ENCODE results near the gene TMED1.

TMED1 gene

DNA sequence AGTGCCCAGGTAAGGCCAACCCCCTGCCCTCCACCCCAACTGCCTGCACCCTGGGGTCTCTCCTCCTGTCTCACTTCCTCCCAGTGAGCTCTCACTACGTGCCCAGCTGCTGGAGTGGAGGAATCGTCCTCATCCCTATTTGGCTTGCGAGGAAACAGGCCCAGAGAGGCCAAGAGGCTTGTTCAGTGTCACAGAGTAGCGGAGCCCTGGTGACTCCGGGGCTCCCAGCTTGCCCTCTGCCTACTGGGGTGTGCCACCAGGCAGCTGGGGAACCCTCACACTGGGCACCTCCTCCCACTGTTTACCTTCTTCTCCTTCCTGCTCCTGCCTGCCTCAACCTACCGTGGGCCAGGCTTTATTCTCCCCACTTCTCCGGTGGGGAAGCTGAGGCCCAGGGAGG, 5.6 kb downstream of the TMED1 start:
- TF ChIP-seq, protein P1, sequence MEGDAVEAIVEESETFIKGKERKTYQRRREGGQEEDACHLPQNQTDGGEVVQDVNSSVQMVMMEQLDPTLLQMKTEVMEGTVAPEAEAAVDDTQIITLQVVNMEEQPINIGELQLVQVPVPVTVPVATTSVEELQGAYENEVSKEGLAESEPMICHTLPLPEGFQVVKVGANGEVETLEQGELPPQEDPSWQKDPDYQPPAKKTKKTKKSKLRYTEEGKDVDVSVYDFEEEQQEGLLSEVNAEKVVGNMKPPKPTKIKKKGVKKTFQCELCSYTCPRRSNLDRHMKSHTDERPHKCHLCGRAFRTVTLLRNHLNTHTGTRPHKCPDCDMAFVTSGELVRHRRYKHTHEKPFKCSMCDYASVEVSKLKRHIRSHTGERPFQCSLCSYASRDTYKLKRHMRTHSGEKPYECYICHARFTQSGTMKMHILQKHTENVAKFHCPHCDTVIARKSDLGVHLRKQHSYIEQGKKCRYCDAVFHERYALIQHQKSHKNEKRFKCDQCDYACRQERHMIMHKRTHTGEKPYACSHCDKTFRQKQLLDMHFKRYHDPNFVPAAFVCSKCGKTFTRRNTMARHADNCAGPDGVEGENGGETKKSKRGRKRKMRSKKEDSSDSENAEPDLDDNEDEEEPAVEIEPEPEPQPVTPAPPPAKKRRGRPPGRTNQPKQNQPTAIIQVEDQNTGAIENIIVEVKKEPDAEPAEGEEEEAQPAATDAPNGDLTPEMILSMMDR (IDR thresholded peaks at IDR 0.05; ENCODE audit: low read depth, low read length, missing control alignments), result no peak
- no peak overlapping the region for H3K4me3 ChIP-seq (ENCODE audit: low read depth, low read length)
- in situ Hi-C loops (cut with HindIII; ENCODE audit: low sequenced_read_pairs), result no loop called here
- DNase-seq (ENCODE audit: low read depth), result no peak

DNA sequence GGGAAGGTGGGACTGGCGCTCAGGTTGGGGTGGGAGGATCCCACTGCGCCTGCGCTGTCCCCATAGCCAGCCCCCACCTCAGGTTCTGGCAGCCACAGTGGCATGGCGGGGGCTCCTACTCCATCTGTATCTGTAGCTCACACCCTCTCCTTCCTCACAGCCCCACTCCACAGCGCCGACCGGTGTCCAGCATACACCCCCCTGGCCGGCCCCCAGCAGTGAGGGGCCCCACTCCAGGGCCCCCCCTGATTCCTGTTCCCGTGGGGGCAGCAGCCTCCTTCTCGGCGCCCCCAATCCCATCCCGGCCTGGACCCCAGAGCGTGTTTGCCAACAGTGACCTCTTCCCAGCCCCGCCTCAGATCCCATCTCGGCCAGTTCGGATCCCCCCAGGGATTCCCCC, 6.0 kb downstream of the TMED1 start:
- in situ Hi-C loops (cut with HindIII; ENCODE audit: low sequenced_read_pairs), result no loop called here
- DNase-seq (ENCODE audit: low read depth), result no peak
- no peak overlapping the region for H3K4me3 ChIP-seq (ENCODE audit: low read depth, low read length)
- TF ChIP-seq, protein P1 (IDR thresholded peaks at IDR 0.05; ENCODE audit: low read depth, low read length, missing control alignments), result no peak

DNA sequence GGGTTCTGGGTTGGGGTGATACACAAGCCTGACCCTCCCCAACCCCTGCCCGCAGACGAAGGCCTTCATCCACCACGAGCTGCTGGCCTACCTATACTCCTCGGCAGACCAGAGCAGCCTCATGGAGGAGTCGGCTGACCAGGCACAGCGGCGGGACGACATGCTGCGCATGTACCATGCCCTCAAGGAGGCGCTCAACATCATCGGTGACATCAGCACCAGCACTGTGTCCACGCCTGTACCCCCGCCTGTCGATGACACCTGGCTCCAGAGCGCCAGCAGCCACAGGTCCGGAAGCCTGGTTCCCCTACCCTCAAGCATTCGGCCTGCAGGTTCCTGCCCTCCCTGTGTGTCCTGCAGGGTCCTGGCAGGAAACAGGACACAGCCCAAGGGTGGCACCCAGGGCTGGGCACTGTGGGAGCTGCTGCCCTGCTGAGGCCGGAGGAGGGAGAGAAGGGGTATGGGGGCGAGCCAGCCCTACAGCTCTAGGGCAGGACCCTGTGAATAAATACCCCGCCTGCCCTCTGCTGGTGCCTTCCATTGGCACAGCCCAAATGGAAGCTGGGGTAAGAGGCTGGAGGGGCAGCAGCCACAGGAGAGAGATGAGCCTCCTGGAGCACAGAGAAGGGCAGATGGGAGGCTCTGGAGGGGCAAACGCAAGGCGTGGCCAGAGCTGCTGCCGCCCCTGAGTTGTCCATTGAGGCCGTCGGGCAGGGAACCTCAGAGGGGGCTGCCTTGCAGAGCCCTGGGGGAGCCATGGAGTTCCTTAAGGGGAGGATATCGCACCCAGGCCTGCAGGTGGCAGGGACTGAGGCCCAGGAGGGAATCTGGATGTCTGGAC, 6.8 kb downstream of the TMED1 start:
- in situ Hi-C loops (cut with HindIII; ENCODE audit: low sequenced_read_pairs), result no loop called here
- TF ChIP-seq, protein P1 (IDR thresholded peaks at IDR 0.05; ENCODE audit: low read depth, low read length, missing control alignments), result peak; percentile 8
- no peak overlapping the region for H3K4me3 ChIP-seq (ENCODE audit: low read depth, low read length)
- no peak for DNase-seq (ENCODE audit: low read depth)

DNA sequence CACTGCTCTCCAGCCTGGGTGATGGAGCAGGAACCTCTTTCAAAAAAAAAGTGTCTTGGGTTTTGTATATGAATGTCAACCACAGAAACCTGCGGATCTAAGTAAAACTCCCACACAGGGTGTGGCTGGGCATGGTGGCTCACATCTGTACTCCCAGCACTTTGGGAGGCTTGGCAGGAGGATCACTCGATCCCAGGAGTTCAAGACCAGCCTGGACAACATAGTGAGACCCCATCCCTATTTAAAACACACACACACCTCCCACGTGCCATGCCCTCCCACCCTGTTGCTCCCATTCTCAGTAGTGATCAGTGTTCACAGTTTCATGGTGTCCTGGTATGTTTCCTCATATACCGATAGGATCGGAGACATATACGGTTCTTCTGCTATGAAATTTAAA, 9.2 kb downstream of the TMED1 start:
- no peak for DNase-seq (ENCODE audit: low read depth)
- in situ Hi-C loops (cut with HindIII; ENCODE audit: low sequenced_read_pairs), result no loop called here
- TF ChIP-seq, protein P1 (IDR thresholded peaks at IDR 0.05; ENCODE audit: low read depth, low read length, missing control alignments), result no peak
- no peak overlapping the region for H3K4me3 ChIP-seq (ENCODE audit: low read depth, low read length)

DNA sequence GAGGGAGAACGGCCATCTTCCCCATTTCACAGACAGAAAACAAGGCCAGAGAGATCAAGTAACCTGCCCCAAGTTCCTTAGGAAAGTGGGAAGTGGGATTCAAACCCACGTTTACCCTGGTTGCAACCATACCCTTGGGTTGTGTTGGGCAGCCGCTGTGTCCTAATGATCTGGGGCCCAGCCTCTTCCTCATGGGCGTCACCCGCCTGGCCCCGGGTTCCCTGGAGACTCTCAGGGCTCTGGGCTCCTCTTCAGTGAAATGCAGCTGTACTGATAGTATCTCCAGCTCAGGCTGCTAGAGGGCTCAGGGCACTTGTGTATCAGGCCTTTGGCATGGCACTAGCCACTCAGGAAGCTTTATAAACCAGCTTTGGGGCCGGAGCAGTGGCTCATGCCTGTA, 9.8 kb downstream of the TMED1 start:
- no peak for DNase-seq (ENCODE audit: low read depth)
- H3K4me3 ChIP-seq (ENCODE audit: low read depth, low read length), result no peak overlapping the region
- in situ Hi-C loops (cut with HindIII; ENCODE audit: low sequenced_read_pairs), result no loop called here
- TF ChIP-seq, protein P1 (IDR thresholded peaks at IDR 0.05; ENCODE audit: low read depth, low read length, missing control alignments), result no peak

DNA sequence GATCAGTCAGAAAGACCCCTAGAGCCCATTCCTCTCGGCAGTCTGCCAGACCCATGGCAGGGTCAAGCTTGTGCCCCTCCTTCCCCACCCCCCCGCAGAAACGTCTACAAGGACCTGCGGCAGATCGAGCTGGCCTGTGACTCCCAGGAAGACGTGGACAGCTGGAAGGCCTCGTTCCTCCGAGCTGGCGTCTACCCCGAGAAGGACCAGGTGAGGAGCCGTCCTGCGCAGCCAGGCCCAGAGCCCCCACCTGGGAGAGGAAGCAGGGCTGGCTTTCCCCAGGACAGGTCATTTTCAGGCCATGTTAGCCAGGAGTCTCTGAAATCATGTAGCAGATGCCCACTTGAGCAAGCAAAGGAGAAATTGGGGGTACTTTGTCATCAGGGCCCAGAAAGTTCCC, 12.3 kb downstream of the TMED1 start:
- TF ChIP-seq, protein P1 (IDR thresholded peaks at IDR 0.05; ENCODE audit: low read depth, low read length, missing control alignments), result no peak
- no peak for DNase-seq (ENCODE audit: low read depth)
- H3K4me3 ChIP-seq (ENCODE audit: low read depth, low read length), result no peak overlapping the region
- in situ Hi-C loops (cut with HindIII; ENCODE audit: low sequenced_read_pairs), result no loop called here

Data from astrocyte of the cerebellum (primary cell).